Measurements from ENCODE around the gene BSG.
"Not testable (repeated sequence)": the region's sequence is repeated elsewhere in the genome, so short reads cannot be mapped to it uniquely, and the experiment has no call there.

The BSG gene

GRCh38 chr19:588741-589692, 16.6 kb downstream of the BSG start:
- DNase-seq, result no peak

- no peak for DNase-seq
Observed at GRCh38 chr19:589693-590395, 17.4 kb downstream of the BSG start, which contains the start of gene HCN2. HCN2 (plus strand) TSS chr19:589881; CDS start chr19:589946, 65 bp downstream.

GRCh38 chr19:590396-590745, 18.0 kb downstream of the BSG start:
- DNase-seq, result no peak

GRCh38 chr19:590750-591098, 18.3 kb downstream of the BSG start:
- no peak for DNase-seq

GRCh38 chr19:591099-591958, 18.9 kb downstream of the BSG start:
- DNase-seq, result no peak

- no peak for DNase-seq
Observed at GRCh38 chr19:592101-592500, 19.7 kb downstream of the BSG start.

GRCh38 chr19:593055-593454, 20.7 kb downstream of the BSG start:
- DNase-seq, result no peak

GRCh38 chr19:593505-593904, 21.1 kb downstream of the BSG start:
- no peak for DNase-seq

GRCh38 chr19:594265-594870, 22.0 kb downstream of the BSG start:
- no peak for DNase-seq

- no peak for DNase-seq
Observed at GRCh38 chr19:595326-596262, 23.2 kb downstream of the BSG start.

GRCh38 chr19:596263-596655, 23.9 kb downstream of the BSG start:
- no peak for DNase-seq

- DNase-seq, result no peak
Observed at GRCh38 chr19:597406-598315, 25.3 kb downstream of the BSG start.

GRCh38 chr19:601310-601709, 28.9 kb downstream of the BSG start:
- DNase-seq, result no peak

GRCh38 chr19:601790-602189, 29.4 kb downstream of the BSG start:
- no peak for DNase-seq

GRCh38 chr19:602391-603301, 30.2 kb downstream of the BSG start:
- no peak for DNase-seq

GRCh38 chr19:603302-603639, 30.9 kb downstream of the BSG start:
- DNase-seq, result not testable (repeated sequence)

GRCh38 chr19:603779-604178, 31.4 kb downstream of the BSG start:
- DNase-seq, result not testable (repeated sequence)

GRCh38 chr19:604355-604754, 32.0 kb downstream of the BSG start:
- peak; percentile 6 for DNase-seq

Measured in CD4-positive, alpha-beta T cell treated with Interleukin-4 for 4 hours (primary cell).